H9 (cell line): ENCODE data around the gene ABCC4. TPM values are rescaled to one million over a fixed set of nuclear protein-coding genes. Genes with fewer than 3 reads are reported as not detected.

Experiments used
- DNase-seq: peaks from one replicate; pipeline ENCODE4 v3.0.0-alpha.2; 2017
- H2AFZ ChIP-seq: one replicate; pipeline ENCODE4 v1.6.1; 2013; ENCODE audit warnings: mild to moderate bottlenecking, low read length, control low read depth, moderate library complexity
- H2AK5ac ChIP-seq: 2 replicates; pipeline ENCODE4 v1.6.1; 2013; ENCODE audit warnings: low read length, control low read depth, mixed read lengths; ENCODE audit not compliant: insufficient read length
- H2BK120ac ChIP-seq: one replicate; pipeline ENCODE4 v1.6.1; 2013; ENCODE audit warnings: low read depth, mild to moderate bottlenecking, low read length, control low read depth, inconsistent platforms; ENCODE audit not compliant: poor library complexity, severe bottlenecking
- H2BK12ac ChIP-seq: 2 replicates; pipeline ENCODE4 v1.6.1; 2013; ENCODE audit warnings: low read length, control low read depth, mixed read lengths, low read depth; ENCODE audit not compliant: insufficient read length
- H2BK15ac ChIP-seq: 2 replicates; pipeline ENCODE4 v1.6.1; 2013; ENCODE audit warnings: low read depth, low read length, control low read depth
- H2BK20ac ChIP-seq: one replicate; pipeline ENCODE4 v1.6.1; 2013; ENCODE audit warnings: low read depth, mild to moderate bottlenecking, low read length, control low read depth, inconsistent platforms; ENCODE audit not compliant: poor library complexity, severe bottlenecking
- H2BK5ac ChIP-seq: 2 replicates; pipeline ENCODE4 v1.6.1; 2013; ENCODE audit warnings: low read length, control low read depth, mixed read lengths; ENCODE audit not compliant: insufficient read length
- H3K14ac ChIP-seq: 2 replicates; pipeline ENCODE4 v1.6.1; 2013; ENCODE audit warnings: low read length, control low read depth; ENCODE audit not compliant: insufficient read depth
- H3K18ac ChIP-seq: 2 replicates; pipeline ENCODE4 v1.6.1; 2013; ENCODE audit warnings: low read depth, mild to moderate bottlenecking, mixed read lengths, low read length, control low read depth; ENCODE audit not compliant: insufficient read length
- H3K23ac ChIP-seq: 2 replicates; pipeline ENCODE4 v1.6.1; 2013; ENCODE audit warnings: low read length, control low read depth, mixed read lengths, low read depth; ENCODE audit not compliant: insufficient read length
- H3K23me2 ChIP-seq: 2 replicates; pipeline ENCODE4 v1.6.1; 2013; ENCODE audit warnings: low read depth, mild to moderate bottlenecking, mixed read lengths, low read length, control low read depth; ENCODE audit not compliant: insufficient read length, poor library complexity, severe bottlenecking
- H3K27ac ChIP-seq: 2 replicates; pipeline ENCODE4 v1.5.1; 2013; ENCODE audit warnings: low read length, control low read depth, mixed read lengths, low read depth; ENCODE audit not compliant: insufficient read length
- H3K27me3 ChIP-seq: 2 replicates; pipeline ENCODE4 v1.6.1; 2013; ENCODE audit warnings: low read length, control low read depth, inconsistent platforms; ENCODE audit not compliant: insufficient read depth
- H3K4ac ChIP-seq: 2 replicates; pipeline ENCODE4 v1.6.1; 2013; ENCODE audit warnings: low read depth, mild to moderate bottlenecking, control low read depth, inconsistent platforms, low read length, moderate library complexity
- H3K4me1 ChIP-seq: 2 replicates; pipeline ENCODE4 v1.6.1; 2013; ENCODE audit warnings: low read length, control low read depth, inconsistent platforms; ENCODE audit not compliant: insufficient read depth
- H3K4me2 ChIP-seq: 2 replicates; pipeline ENCODE4 v1.6.1; 2013; ENCODE audit warnings: low read length, control low read depth, mixed read lengths; ENCODE audit not compliant: insufficient read length, insufficient read depth
- H3K56ac ChIP-seq: 2 replicates; pipeline ENCODE4 v1.6.1; 2013; ENCODE audit warnings: low read depth, mild to moderate bottlenecking, mixed read lengths, low read length, control low read depth; ENCODE audit not compliant: insufficient read length
- H3K79me1 ChIP-seq: 2 replicates; pipeline ENCODE4 v1.6.1; 2013; ENCODE audit warnings: low read depth, mild to moderate bottlenecking, moderate library complexity, low read length, control low read depth, inconsistent platforms; ENCODE audit not compliant: insufficient read depth, poor library complexity, severe bottlenecking
- H3K79me2 ChIP-seq: 2 replicates; pipeline ENCODE4 v1.6.1; 2013; ENCODE audit warnings: low read length, control low read depth, inconsistent platforms; ENCODE audit not compliant: insufficient read depth
- H3K9ac ChIP-seq: 2 replicates; pipeline ENCODE4 v1.6.1; 2013; ENCODE audit warnings: low read length, control low read depth, mixed read lengths; ENCODE audit not compliant: insufficient read length; ENCODE audit errors: extremely low read depth
- H3K9me3 ChIP-seq: one replicate; pipeline ENCODE4 v1.6.1; 2013; ENCODE audit warnings: low read depth, low read length, inconsistent platforms; ENCODE audit not compliant: control insufficient read depth
- H3T11ph ChIP-seq: one replicate; pipeline ENCODE4 v1.6.1; 2013; ENCODE audit warnings: mild to moderate bottlenecking, low read length, control low read depth, inconsistent platforms
- H4K20me1 ChIP-seq: one replicate; pipeline ENCODE4 v1.6.1; 2013; ENCODE audit not compliant: control insufficient read depth, insufficient read length, insufficient read depth
- H4K5ac ChIP-seq: 2 replicates; pipeline ENCODE4 v1.6.1; 2013; ENCODE audit warnings: low read depth, mild to moderate bottlenecking, mixed read lengths, low read length, control low read depth; ENCODE audit not compliant: insufficient read length
- H4K8ac ChIP-seq: replicated peaks from 2 replicates; pipeline ENCODE4 v1.6.1; 2013; ENCODE audit warnings: low read length, control low read depth, mixed read lengths, low read depth; ENCODE audit not compliant: insufficient read length
- H4K91ac ChIP-seq: 2 replicates; pipeline ENCODE4 v1.6.1; 2013; ENCODE audit warnings: low read depth, mild to moderate bottlenecking, moderate library complexity, mixed read lengths, low read length, control low read depth; ENCODE audit not compliant: insufficient read length
- H3K27ac Mint-ChIP-seq, 3 experiments: 2 replicates in 2 of 3; 3 replicates in 1 of 3; pipeline ENCODE4 v1.8.0; 2020 to 2021; ENCODE audit warnings: mixed read lengths in 3 of 3, mild to moderate bottlenecking in 1 of 3, moderate library complexity in 1 of 3
- H3K27me3 Mint-ChIP-seq: 2 replicates; pipeline ENCODE4 v1.8.0; 2021; ENCODE audit warnings: low read depth, mild to moderate bottlenecking, moderate library complexity, mixed read lengths
- H3K36me3 Mint-ChIP-seq, 3 experiments: 2 replicates in 2 of 3; 3 replicates in 1 of 3; pipeline ENCODE4 v1.8.0; 2020 to 2021; ENCODE audit warnings: low read depth in 3 of 3, mixed read lengths in 3 of 3; ENCODE audit not compliant: insufficient read depth in 1 of 3
- H3K4me1 Mint-ChIP-seq, 2 experiments: 2 replicates each; pipeline ENCODE4 v1.8.0; 2020; ENCODE audit warnings: mixed read lengths in 2 of 2
- H3K4me3 Mint-ChIP-seq, 2 experiments: 2 replicates in 1 of 2; 3 replicates in 1 of 2; pipeline ENCODE4 v1.8.0; 2020 to 2021; ENCODE audit warnings: mild to moderate bottlenecking in 2 of 2, mixed read lengths in 2 of 2, moderate library complexity in 1 of 2
- H3K9me3 Mint-ChIP-seq, 2 experiments: 2 replicates in 1 of 2; 3 replicates in 1 of 2; pipeline ENCODE4 v1.8.0; 2020; ENCODE audit warnings: mild to moderate bottlenecking in 2 of 2, mixed read lengths in 2 of 2, moderate library complexity in 1 of 2
- WGBS: extraction: QIAGEN DNeasy Blood & Tissue Kit; methylation state at CpG from one replicate; pipeline ENCODE4 v1.1.7; 2013; ENCODE audit warnings: missing lambda C conversion rate, low lambda C conversion rate, mixed read lengths; ENCODE audit not compliant: insufficient read length; ENCODE audit errors: extremely low coverage; 5-methylcytosine and 5-hydroxymethylcytosine counted together
- total RNA-seq: library from RNA; stranded (reverse); gene quantifications from 2 replicates; pipeline ENCODE4 v1.2.1, GENCODE V29; 2021
- TF ChIP-seq, protein P1 (sequence below): fragments of 200-600 bp; sonication (generic); conservative IDR thresholded peaks from 3 replicates; pipeline ENCODE4 v1.8.0; 2021; ENCODE audit warnings: antibody characterized with exemption, mild to moderate bottlenecking

Gene ABCC4
- total RNA-seq, 1 experiment from 2014 or later: 5.9 TPM

DNA sequence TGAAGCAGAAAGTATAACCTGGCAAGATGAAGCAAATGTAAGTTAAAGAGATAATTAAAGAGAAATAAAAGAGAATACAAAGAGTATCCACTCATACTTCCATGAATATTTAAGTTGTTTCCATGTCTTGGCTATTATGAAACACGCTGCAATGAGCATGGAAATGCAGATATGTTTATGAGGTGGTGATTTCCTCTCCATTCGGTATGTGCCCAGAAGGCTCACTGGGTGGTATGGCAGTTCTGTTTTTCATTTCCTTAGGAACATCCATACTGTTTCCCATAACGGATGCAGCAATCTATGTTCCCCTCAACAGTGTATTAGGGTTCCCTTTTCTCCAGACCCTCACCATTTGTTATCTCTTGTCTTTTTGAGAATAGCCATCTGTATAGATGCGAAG is 316.3 kb downstream of the ABCC4 start:
- no peak overlapping the region for H2BK15ac ChIP-seq
- no peaks in the 10 kb centered on the region for H3K27me3 ChIP-seq
- no peaks in the 10 kb centered on the region for H3K79me2 ChIP-seq
- H3K27ac ChIP-seq: no peak overlapping the region
- Mint-ChIP-seq H3K36me3 (peaks cover 0 to 2% (median 0%) of the 10 kb centered on the region in 3 experiments; a peak in 1 of 7 replicates), H3K9me3 (no peaks in the 10 kb centered on the region), H3K4me3 (no peak overlapping the region), H3K27me3 (peaks cover under 1% of the 10 kb centered on the region; the same call in 1 of the 2 replicates), H3K4me1 (peaks cover 23 to 27% of the 10 kb centered on the region in 2 experiments), H3K27ac (no peak overlapping the region)
- H3K18ac ChIP-seq: no peak overlapping the region
- no peak overlapping the region for H2BK5ac ChIP-seq
- no peak overlapping the region for H4K91ac ChIP-seq
- H3K4ac ChIP-seq: no peak overlapping the region
- H2AFZ ChIP-seq: no peak overlapping the region
- H3K4me2 ChIP-seq: peak overlapping the region; percentile 10
- no CpG with 5 or more reads among the region's 4 CpGs for WGBS
- H2BK12ac ChIP-seq: no peak overlapping the region
- TF ChIP-seq, protein P1, sequence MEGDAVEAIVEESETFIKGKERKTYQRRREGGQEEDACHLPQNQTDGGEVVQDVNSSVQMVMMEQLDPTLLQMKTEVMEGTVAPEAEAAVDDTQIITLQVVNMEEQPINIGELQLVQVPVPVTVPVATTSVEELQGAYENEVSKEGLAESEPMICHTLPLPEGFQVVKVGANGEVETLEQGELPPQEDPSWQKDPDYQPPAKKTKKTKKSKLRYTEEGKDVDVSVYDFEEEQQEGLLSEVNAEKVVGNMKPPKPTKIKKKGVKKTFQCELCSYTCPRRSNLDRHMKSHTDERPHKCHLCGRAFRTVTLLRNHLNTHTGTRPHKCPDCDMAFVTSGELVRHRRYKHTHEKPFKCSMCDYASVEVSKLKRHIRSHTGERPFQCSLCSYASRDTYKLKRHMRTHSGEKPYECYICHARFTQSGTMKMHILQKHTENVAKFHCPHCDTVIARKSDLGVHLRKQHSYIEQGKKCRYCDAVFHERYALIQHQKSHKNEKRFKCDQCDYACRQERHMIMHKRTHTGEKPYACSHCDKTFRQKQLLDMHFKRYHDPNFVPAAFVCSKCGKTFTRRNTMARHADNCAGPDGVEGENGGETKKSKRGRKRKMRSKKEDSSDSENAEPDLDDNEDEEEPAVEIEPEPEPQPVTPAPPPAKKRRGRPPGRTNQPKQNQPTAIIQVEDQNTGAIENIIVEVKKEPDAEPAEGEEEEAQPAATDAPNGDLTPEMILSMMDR: no peak
- H3K9me3 ChIP-seq: no peaks in the 10 kb centered on the region
- no peak overlapping the region for H2AK5ac ChIP-seq
- H3K9ac ChIP-seq: no peak overlapping the region
- H4K20me1 ChIP-seq: no peaks in the 10 kb centered on the region
- H3K4me1 ChIP-seq: no peaks in the 10 kb centered on the region; the same call in 1 of the 2 replicates
- H3T11ph ChIP-seq: no peak overlapping the region
- H4K5ac ChIP-seq: no peak overlapping the region
- no peaks in the 10 kb centered on the region for H3K23me2 ChIP-seq
- H2BK120ac ChIP-seq: no peak overlapping the region
- H3K79me1 ChIP-seq: no peaks in the 10 kb centered on the region
- no peak for DNase-seq
- H2BK20ac ChIP-seq: no peak overlapping the region
- no peak overlapping the region for H3K23ac ChIP-seq
- no peak overlapping the region for H4K8ac ChIP-seq
- H3K14ac ChIP-seq: no peak overlapping the region
- H3K56ac ChIP-seq: no peak overlapping the region
